DND-41 (cell line): ENCODE measurements around the gene BICRAL.
"Not testable (repeated sequence)": the region's sequence is repeated elsewhere in the genome, so short reads cannot be mapped to it uniquely, and the experiment has no call there.

Source experiments
- ATAC-seq: fragments of 200-7000 bp; cut with Tn5 transposase; 3 replicates; pipeline ENCODE4 v1.9.1; 2021; ENCODE audit warnings: low read depth; ENCODE audit not compliant: insufficient read depth
- DNase-seq: peaks from one replicate; pipeline ENCODE4 v3.0.0-alpha.2; 2020
- H2AFZ ChIP-seq: 2 replicates; pipeline ENCODE4 v1.6.0; 2012; ENCODE audit warnings: low read depth, low read length
- H3K27ac ChIP-seq: 2 replicates; pipeline ENCODE4 v1.5.1; 2012; ENCODE audit warnings: low read length, inconsistent platforms
- H3K27me3 ChIP-seq: fragments of 200-600 bp; sonication (generic); 2 replicates; pipeline ENCODE4 v1.6.0; 2012; ENCODE audit warnings: low read length, mild to moderate bottlenecking, inconsistent platforms; ENCODE audit not compliant: insufficient read depth, poor library complexity
- H3K36me3 ChIP-seq: 2 replicates; pipeline ENCODE4 v1.5.1; 2012; ENCODE audit warnings: low read length, inconsistent platforms; ENCODE audit not compliant: insufficient read depth
- H3K4me1 ChIP-seq: 2 replicates; pipeline ENCODE4 v1.5.1; 2012; ENCODE audit warnings: mild to moderate bottlenecking, low read length; ENCODE audit not compliant: insufficient read depth
- H3K4me2 ChIP-seq: 2 replicates; pipeline ENCODE4 v1.6.0; 2012; ENCODE audit warnings: mild to moderate bottlenecking, moderate library complexity, low read length, inconsistent platforms; ENCODE audit not compliant: insufficient read depth
- H3K4me3 ChIP-seq, 2 experiments: fragments of 200-600 bp in 1 of 2; shearing (Covaris generic) in 1 of 2; 2 replicates each; pipeline ENCODE4 v1.5.1; 2012 to 2016; ENCODE audit warnings: inconsistent platforms in 2 of 2, low read length in 2 of 2, mild to moderate bottlenecking in 2 of 2, low read depth in 1 of 2, moderate library complexity in 1 of 2
- H3K79me2 ChIP-seq: 2 replicates; pipeline ENCODE4 v1.6.0; 2012; ENCODE audit warnings: low read length, inconsistent platforms; ENCODE audit not compliant: insufficient read depth
- H3K9ac ChIP-seq: 2 replicates; pipeline ENCODE4 v1.6.0; 2012; ENCODE audit warnings: low read depth, mild to moderate bottlenecking, inconsistent platforms, low read length, moderate library complexity
- H3K9me3 ChIP-seq: 2 replicates; pipeline ENCODE4 v1.5.1; 2012; ENCODE audit warnings: low read length, moderate library complexity, mild to moderate bottlenecking, inconsistent platforms; ENCODE audit not compliant: insufficient read depth, severe bottlenecking
- H4K20me1 ChIP-seq: 2 replicates; pipeline ENCODE4 v1.6.0; 2012; ENCODE audit warnings: low read length; ENCODE audit not compliant: insufficient read depth
- EZH2 ChIP-seq: IDR thresholded peaks from 3 replicates; pipeline ENCODE4 v1.6.1; 2012; ENCODE audit warnings: borderline replicate concordance, low read depth, mild to moderate bottlenecking, moderate library complexity, low read length, inconsistent platforms; ENCODE audit not compliant: severe bottlenecking
- TF ChIP-seq, protein P1 (sequence below): IDR thresholded peaks from 2 replicates; pipeline ENCODE4 v1.5.1; 2012; ENCODE audit warnings: borderline replicate concordance, low read length, moderate library complexity, mild to moderate bottlenecking; ENCODE audit not compliant: poor library complexity, severe bottlenecking; ENCODE audit errors: extremely low read depth

The BICRAL gene

DNA sequence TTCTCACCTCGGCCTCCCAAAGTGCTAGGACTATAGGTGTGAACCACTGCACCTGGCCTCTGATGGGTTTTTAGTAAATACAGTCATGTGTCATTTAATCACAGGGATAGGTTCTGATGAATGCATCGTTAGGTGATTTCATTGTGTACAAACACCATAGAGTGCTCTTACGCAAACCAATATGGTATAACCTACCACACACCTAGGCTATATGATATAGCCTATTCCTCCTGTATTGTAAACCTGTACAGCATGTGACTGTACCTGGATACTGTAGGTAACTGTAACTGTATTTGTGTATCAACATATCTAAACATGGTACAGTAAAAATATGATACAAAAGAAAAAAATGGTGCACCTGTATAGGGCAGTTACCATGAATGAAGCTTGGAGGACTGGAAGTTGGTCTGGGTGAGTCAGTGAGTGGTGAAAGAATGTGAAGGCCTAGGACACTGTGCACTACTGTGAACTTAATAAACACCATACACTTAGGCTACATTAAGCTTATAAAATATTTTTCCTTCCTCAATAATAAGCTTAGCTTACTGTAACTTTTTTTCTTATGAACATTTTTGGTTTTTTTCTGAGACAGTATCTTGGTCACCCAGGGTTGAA lies 10.0 kb downstream of the BICRAL start:
- Histone ChIP-seq H3K9me3 (no peaks in the 10 kb centered on the region), H3K27me3 (no peaks in the 10 kb centered on the region), H3K4me2 (no peak overlapping the region), H3K4me1 (no peaks in the 10 kb centered on the region), H3K79me2 (peaks cover 54% of the 10 kb centered on the region), H3K9ac (no peak overlapping the region), H3K36me3 (no peaks in the 10 kb centered on the region), H4K20me1 (peaks cover 3% of the 10 kb centered on the region; the same call in 1 of the 2 replicates), H3K4me3 (no peak overlapping the region), H3K27ac (no peak overlapping the region), H2AFZ (no peak overlapping the region)
- TF ChIP-seq EZH2: no peak
- TF ChIP-seq, protein P1, sequence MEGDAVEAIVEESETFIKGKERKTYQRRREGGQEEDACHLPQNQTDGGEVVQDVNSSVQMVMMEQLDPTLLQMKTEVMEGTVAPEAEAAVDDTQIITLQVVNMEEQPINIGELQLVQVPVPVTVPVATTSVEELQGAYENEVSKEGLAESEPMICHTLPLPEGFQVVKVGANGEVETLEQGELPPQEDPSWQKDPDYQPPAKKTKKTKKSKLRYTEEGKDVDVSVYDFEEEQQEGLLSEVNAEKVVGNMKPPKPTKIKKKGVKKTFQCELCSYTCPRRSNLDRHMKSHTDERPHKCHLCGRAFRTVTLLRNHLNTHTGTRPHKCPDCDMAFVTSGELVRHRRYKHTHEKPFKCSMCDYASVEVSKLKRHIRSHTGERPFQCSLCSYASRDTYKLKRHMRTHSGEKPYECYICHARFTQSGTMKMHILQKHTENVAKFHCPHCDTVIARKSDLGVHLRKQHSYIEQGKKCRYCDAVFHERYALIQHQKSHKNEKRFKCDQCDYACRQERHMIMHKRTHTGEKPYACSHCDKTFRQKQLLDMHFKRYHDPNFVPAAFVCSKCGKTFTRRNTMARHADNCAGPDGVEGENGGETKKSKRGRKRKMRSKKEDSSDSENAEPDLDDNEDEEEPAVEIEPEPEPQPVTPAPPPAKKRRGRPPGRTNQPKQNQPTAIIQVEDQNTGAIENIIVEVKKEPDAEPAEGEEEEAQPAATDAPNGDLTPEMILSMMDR: no peak
- ATAC-seq: no peak
- DNase-seq: no peak

DNA sequence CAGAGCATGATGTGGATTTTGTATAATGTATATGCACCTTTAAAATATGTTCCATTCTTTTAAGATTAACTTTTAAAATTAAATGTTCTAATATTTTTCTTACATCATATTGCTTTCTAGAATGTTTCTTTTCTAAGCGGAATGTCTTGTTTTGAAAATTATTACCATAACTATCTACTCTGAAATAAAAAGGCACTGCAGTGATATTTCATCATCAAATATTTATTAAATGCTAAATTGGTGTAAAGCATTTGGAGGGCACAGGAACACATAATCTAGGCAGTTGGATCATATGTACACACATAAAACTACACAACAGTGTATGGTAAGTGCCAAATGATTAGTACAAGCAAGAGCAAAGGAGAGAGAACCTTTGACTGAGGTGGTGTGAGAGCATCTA lies 13.8 kb downstream of the BICRAL start:
- H4K20me1 ChIP-seq: peaks cover under 1% of the 10 kb centered on the region; the same call in 1 of the 2 replicates
- H3K36me3 ChIP-seq: no peaks in the 10 kb centered on the region
- no peaks in the 10 kb centered on the region for H3K4me1 ChIP-seq
- no peak for TF ChIP-seq EZH2
- TF ChIP-seq, protein P1: no peak
- H2AFZ ChIP-seq: no peak overlapping the region
- H3K4me3 ChIP-seq: no peak overlapping the region
- DNase-seq: no peak
- peaks cover 20% of the 10 kb centered on the region for H3K79me2 ChIP-seq
- no peak for ATAC-seq
- H3K4me2 ChIP-seq: no peak overlapping the region
- H3K27me3 ChIP-seq: no peaks in the 10 kb centered on the region
- H3K9me3 ChIP-seq: no peaks in the 10 kb centered on the region
- H3K27ac ChIP-seq: no peak overlapping the region
- H3K9ac ChIP-seq: no peak overlapping the region

DNA sequence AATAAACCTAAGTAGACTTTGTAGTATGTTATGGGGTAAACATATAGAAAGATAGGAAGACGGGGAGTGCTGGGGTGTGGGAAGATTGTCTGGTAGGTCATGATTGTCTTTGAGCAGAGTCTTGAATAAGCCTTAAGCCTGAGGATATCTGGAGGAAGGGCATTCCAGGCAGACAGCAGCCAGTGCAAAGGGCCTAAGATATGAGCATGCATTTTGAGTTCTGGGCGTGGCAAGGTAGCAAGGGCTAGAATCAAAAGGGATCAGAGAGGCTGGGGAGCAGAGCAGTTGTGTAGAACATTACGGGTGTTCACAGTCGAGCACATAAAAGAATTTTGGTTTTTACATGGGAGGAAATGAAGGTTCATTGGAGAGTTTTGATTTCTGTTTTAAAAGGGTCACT lies 14.3 kb downstream of the BICRAL start:
- no peak overlapping the region for H3K27ac ChIP-seq
- no peak overlapping the region for H3K9ac ChIP-seq
- ATAC-seq (no peak), DNase-seq (no peak)
- H3K79me2 ChIP-seq: peaks cover 16% of the 10 kb centered on the region
- no peaks in the 10 kb centered on the region for H3K27me3 ChIP-seq
- H3K4me2 ChIP-seq: no peak overlapping the region
- H2AFZ ChIP-seq: no peak overlapping the region
- H3K36me3 ChIP-seq: no peaks in the 10 kb centered on the region
- TF ChIP-seq EZH2: no peak
- TF ChIP-seq, protein P1: no peak
- H3K9me3 ChIP-seq: no peaks in the 10 kb centered on the region
- no peaks in the 10 kb centered on the region for H3K4me1 ChIP-seq
- H4K20me1 ChIP-seq: no peaks in the 10 kb centered on the region; the same call in 1 of the 2 replicates
- H3K4me3 ChIP-seq: no peak overlapping the region

DNA sequence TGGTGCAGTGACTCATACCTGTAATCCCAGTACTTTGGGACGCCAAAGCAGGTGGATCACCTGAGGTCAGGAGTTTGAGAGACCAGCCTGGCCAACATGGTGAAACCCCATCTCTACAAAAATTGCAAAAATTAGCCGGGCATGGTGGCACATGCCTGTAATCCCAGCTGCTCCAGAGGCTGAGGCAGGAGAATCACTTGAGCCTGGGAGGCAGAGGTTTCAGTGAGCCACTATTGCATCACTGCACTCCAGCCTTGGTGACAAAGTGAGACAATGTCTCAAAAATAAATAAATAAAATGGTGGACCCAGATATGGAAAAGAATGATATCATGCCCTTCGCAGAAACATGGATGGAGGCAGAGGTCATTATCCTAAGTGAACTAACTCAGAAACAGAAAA lies 15.8 kb downstream of the BICRAL start:
- not testable (repeated sequence) for ATAC-seq, H4K20me1 ChIP-seq

More for the DNA sequence above, 15.8 kb downstream of the BICRAL start:
- H3K27ac ChIP-seq, H3K36me3 ChIP-seq, H3K4me3 ChIP-seq, H3K9ac ChIP-seq, H3K4me1 ChIP-seq, DNase-seq, H3K9me3 ChIP-seq, H3K27me3 ChIP-seq, H2AFZ ChIP-seq, H3K4me2 ChIP-seq: not testable (repeated sequence)
- H3K79me2 ChIP-seq: peaks cover 10% of the 10 kb centered on the region
